GM18517 (cell line): ENCODE data around the gene NBAS.

Source experiments
- ATAC-seq: cut with Tn5 transposase; IDR thresholded peaks from one replicate; pipeline ENCODE4 v1.9.1; 2021; ENCODE audit warnings: mild to moderate bottlenecking, moderate library complexity; ENCODE audit not compliant: unreplicated experiment

NBAS gene

GRCh38 chr2:15560988-15561573 lies at the start of gene NBAS:
NBAS (minus strand) TSS chr2:15561334; CDS start chr2:15561304, 30 bp downstream.
- ATAC-seq, result peak; percentile 77

- no peak for ATAC-seq
These were observed 49.4 kb upstream of the NBAS start for GRCh38 chr2:15610430-15610952.

- no peak for ATAC-seq
These were observed 48.4 kb upstream of the NBAS start for GRCh38 chr2:15609341-15610042.

- ATAC-seq, result no peak
These were observed 47.2 kb upstream of the NBAS start for GRCh38 chr2:15608392-15608761.

GRCh38 chr2:15607709-15608391 lies 46.7 kb upstream of the NBAS start:
- ATAC-seq, result no peak

GRCh38 chr2:15606481-15607441 lies 45.6 kb upstream of the NBAS start:
- no peak for ATAC-seq

GRCh38 chr2:15605721-15606120 lies 44.6 kb upstream of the NBAS start:
- ATAC-seq, result no peak

- no peak for ATAC-seq
These were observed 42.8 kb upstream of the NBAS start for GRCh38 chr2:15603948-15604347.

GRCh38 chr2:15603044-15603765 lies 42.1 kb upstream of the NBAS start:
- ATAC-seq, result no peak

GRCh38 chr2:15602393-15602792 lies 41.3 kb upstream of the NBAS start:
- ATAC-seq, result no peak

- ATAC-seq, result no peak
These were observed 40.5 kb upstream of the NBAS start for GRCh38 chr2:15601681-15602080.

GRCh38 chr2:15599994-15600393 lies 38.9 kb upstream of the NBAS start:
- no peak for ATAC-seq

GRCh38 chr2:15596968-15597367 lies 35.8 kb upstream of the NBAS start:
- ATAC-seq, result no peak

- no peak for ATAC-seq
These were observed 35.2 kb upstream of the NBAS start for GRCh38 chr2:15596350-15596749.

- no peak for ATAC-seq
These were observed 34.8 kb upstream of the NBAS start for GRCh38 chr2:15595936-15596335.

GRCh38 chr2:15595342-15595905 lies 34.3 kb upstream of the NBAS start:
- no peak for ATAC-seq

GRCh38 chr2:15594291-15595256 lies 33.4 kb upstream of the NBAS start:
- ATAC-seq, result no peak

GRCh38 chr2:15593327-15593705 lies 32.2 kb upstream of the NBAS start:
- ATAC-seq, result no peak
